Psoas muscle (tissue), 8 donors: ENCODE measurements around the gene HES3. TPM values are rescaled to one million over a fixed set of nuclear protein-coding genes. Genes with fewer than 3 reads are reported as not detected.

Source experiments
- ATAC-seq, 4 donors: fragments of 200-7000 bp; cut with Tn5 transposase; one replicate each; pipeline ENCODE4 v1.9.1; 2020; ENCODE audit warnings: moderate library complexity in 3 of 4, mild to moderate bottlenecking in 2 of 4
- DNase-seq, 2 donors: peaks; one replicate each; pipeline ENCODE4 v3.0.0-alpha.2; 2020
- H3K27ac ChIP-seq: fragments of 200-600 bp; one replicate; pipeline ENCODE4 v1.8.0; 2022
- H3K27me3 ChIP-seq, 3 donors: fragments of 200-600 bp in 1 of 3; one replicate each; pipeline versions ENCODE4 v1.6.1 to v1.8.0; 2013 to 2022; ENCODE audit warnings: low read length in 2 of 3, mild to moderate bottlenecking in 2 of 3, moderate library complexity in 1 of 3; ENCODE audit not compliant: insufficient read depth in 3 of 3
- H3K36me3 ChIP-seq, 2 donors: fragments of 200-600 bp in 1 of 2; one replicate each; pipeline versions ENCODE4 v1.6.1 to v1.8.0; 2013 to 2022; ENCODE audit warnings: low read depth in 1 of 2, mild to moderate bottlenecking in 1 of 2, moderate library complexity in 1 of 2; ENCODE audit not compliant: insufficient read depth in 1 of 2
- H3K4me1 ChIP-seq: fragments of 200-600 bp; one replicate; pipeline ENCODE4 v1.8.0; 2022
- H3K4me3 ChIP-seq: fragments of 200-600 bp; one replicate; pipeline ENCODE4 v1.8.0; 2022; ENCODE audit warnings: mild to moderate bottlenecking
- H3K9me3 ChIP-seq: fragments of 200-600 bp; one replicate; pipeline ENCODE4 v1.8.0; 2022
- CTCF ChIP-seq: fragments of 200-600 bp; IDR thresholded peaks from one replicate; pipeline ENCODE4 v1.8.0; 2022; ENCODE audit warnings: antibody characterized with exemption
- WGBS, 3 donors: extraction: QIAGEN DNeasy Blood & Tissue Kit; methylation state at CpG; one replicate each; pipeline versions ENCODE4 v1.1.6 to v1.1.7; 2013; 5-methylcytosine and 5-hydroxymethylcytosine counted together
- intact Hi-C, 2 donors: fragments of 100-400 bp; cut with DNase I; formaldehyde crosslinking; loops; one replicate each; pipeline versions ENCODE4 v1.11.0 to v1.14.2; 2022
- long read RNA-seq, 2 donors: library from polyadenylated mRNA; unstranded; transcript quantifications; one replicate each; pipeline ENCODE4 v2.0.0, GENCODE V29; 2021
- polyA plus RNA-seq, 3 donors: library from polyadenylated mRNA; stranded (reverse); fragments of 200-250 nt; gene quantifications; one replicate each; pipeline ENCODE4 v1.2.3, GENCODE V29; 2013
- total RNA-seq, 4 donors: library from RNA; stranded (reverse); fragmentation: NEBNext Ultra II Directional in 2 of 4; extraction: Animal tissue kit (Norgen Biotek cat#: 25700) in 2 of 4; gene quantifications; one replicate each; pipeline versions ENCODE4 v1.2.1 to v1.2.4, GENCODE V29; 2021 to 2023
- donor health status: healthy with polysubstance abuse.
- donor health status: DM: no; HTN: no; CAD: no; lungs with moderate emphysema.
- donor health status: Bipolar disorder and iron deficiency.
- donor health status: healthy.
- donor health status: DM: yes; HTN: yes; CAD: no.
- donor health status: DM: no; HTN: no; CAD: no.
- donor health status: DM: no; HTN: no; CAD: no.
- donor health status: DM: yes; HTN: yes; CAD: no.

HES3 gene
- total RNA-seq (not detected), polyA plus RNA-seq (not detected)
- long read RNA-seq, donor 1, result 0 reads
- long read RNA-seq, donor 2, result 0 reads

- no peak for TF ChIP-seq CTCF
- intact Hi-C loops, result loop anchor here (2.0 to 5.0 kb wide), 3 partner anchors 37 to 192 kb away; partner anchors contain the start of gene RNF207 (in 1 of the 2)
- DNase-seq (peak in 1 of 2 donors; percentile 42), ATAC-seq (no peak)
- Histone ChIP-seq H3K9me3 (no peaks in the 10 kb centered on the region), H3K4me1 (peaks cover 5% of the 10 kb centered on the region), H3K4me3 (no peak within 1 kb of the TSS), H3K36me3 (no peaks in the 10 kb centered on the region), H3K27me3 (peaks cover 0 to 89% (median 24%) of the 10 kb centered on the region in 3 donors), H3K27ac (no peak within 1 kb of the TSS)
- 2 to 5% (median 4%) methylated on average over 14 to 16 of the region's 16 CpGs for WGBS, 3 donors
These were observed at the start of gene HES3 for GRCh38 chr1:6243993-6244392. HES3 (plus strand) TSS chr1:6244179; CDS start chr1:6244366, 187 bp downstream.

- Histone ChIP-seq H3K4me1 (peaks cover 11% of the 10 kb centered on the region), H3K4me3 (peak overlapping the region; percentile 83), H3K27ac (no peak overlapping the region), H3K9me3 (no peaks in the 10 kb centered on the region), H3K27me3 (no peaks in the 10 kb centered on the region), H3K36me3 (peaks cover 6 to 48% of the 10 kb centered on the region in 2 donors)
- DNase-seq (no peak), ATAC-seq (no peak)
- TF ChIP-seq CTCF, result no peak
- WGBS, 3 donors, result 57 to 61% (median 57%) methylated on average over 6 of the region's 6 CpGs
- intact Hi-C loops, result no loop called here
These were observed 46.1 kb upstream of the HES3 start for GRCh38 chr1:6197746-6198427.

- Histone ChIP-seq H3K4me3 (peak overlapping the region; percentile 83), H3K4me1 (peaks cover 11% of the 10 kb centered on the region), H3K27me3 (no peaks in the 10 kb centered on the region), H3K27ac (peak overlapping the region; percentile 78), H3K9me3 (no peaks in the 10 kb centered on the region), H3K36me3 (peaks cover 6 to 39% of the 10 kb centered on the region in 2 donors)
- ATAC-seq (peak; percentile 9 to 33 (median 28)), DNase-seq (no peak)
- 0 to 2% (median 1%) methylated on average over 31 of the region's 31 CpGs for whole genome bisulfite sequencing, 3 donors
- TF ChIP-seq CTCF, result no peak
- intact Hi-C loops, result no loop called here
These were observed 45.2 kb upstream of the HES3 start for GRCh38 chr1:6198646-6199297.

GRCh38 chr1:6199298-6200187, 44.4 kb upstream of the HES3 start, which contains the start of gene RPL22:
RPL22 (minus strand) TSS chr1:6199595; CDS start chr1:6199573, 22 bp downstream.
- no peak for TF ChIP-seq CTCF
- no peaks in the 10 kb centered on the region for H3K27me3 ChIP-seq
- peak within 1 kb of the TSS; percentile 83 for H3K4me3 ChIP-seq
- H3K36me3 ChIP-seq, result peaks cover 6 to 32% of the 10 kb centered on the region in 2 donors
- ATAC-seq (peak; percentile 98 to 99 (median 98)), DNase-seq (peak; percentile 98 to 99)
- 1% methylated on average over 49 to 53 of the region's 53 CpGs for WGBS, 3 donors
- H3K27ac ChIP-seq, result peak within 1 kb of the TSS; percentile 79
- intact Hi-C loops, result no loop called here
- peaks cover 11% of the 10 kb centered on the region for H3K4me1 ChIP-seq
- no peaks in the 10 kb centered on the region for H3K9me3 ChIP-seq
